OCI-LY1 (cell line): ENCODE results near the gene NAV2.

Experiments
- H2AFZ ChIP-seq: fragments of 200-600 bp; sonication (generic), shearing (Covaris generic); 2 replicates; pipeline ENCODE4 v1.6.0; 2014; ENCODE audit warnings: antibody characterized with exemption, mild to moderate bottlenecking, low read length
- H3F3A ChIP-seq: fragments of 200-600 bp; sonication (generic), shearing (Covaris generic); 2 replicates; pipeline ENCODE4 v1.6.0; 2014; ENCODE audit warnings: mild to moderate bottlenecking, antibody characterized with exemption, low read length, moderate library complexity; ENCODE audit not compliant: insufficient read depth
- H3K27ac ChIP-seq: fragments of 200-600 bp; sonication (generic); 2 replicates; pipeline ENCODE4 v1.5.1; 2014; ENCODE audit warnings: low read length, mixed run types, mild to moderate bottlenecking, low read depth; ENCODE audit not compliant: poor library complexity, severe bottlenecking
- H3K27me3 ChIP-seq: fragments of 200-600 bp; sonication (generic); 2 replicates; pipeline ENCODE4 v1.6.0; 2014; ENCODE audit warnings: antibody characterized with exemption, mild to moderate bottlenecking, low read length, moderate library complexity; ENCODE audit not compliant: insufficient read depth
- H3K36me3 ChIP-seq: fragments of 200-600 bp; sonication (generic); 2 replicates; pipeline ENCODE4 v1.6.1; 2014; ENCODE audit warnings: mild to moderate bottlenecking, antibody characterized with exemption, low read length, moderate library complexity, mixed read lengths; ENCODE audit not compliant: insufficient read depth
- H3K4me1 ChIP-seq: fragments of 200-600 bp; sonication (generic); 2 replicates; pipeline ENCODE4 v1.5.1; 2014; ENCODE audit warnings: mild to moderate bottlenecking, low read length, moderate library complexity; ENCODE audit not compliant: insufficient read depth, severe bottlenecking
- H3K4me2 ChIP-seq: fragments of 200-600 bp; sonication (generic), shearing (Covaris generic); 2 replicates; pipeline ENCODE4 v1.6.1; 2014; ENCODE audit warnings: low read length
- H3K4me3 ChIP-seq: fragments of 200-600 bp; sonication (generic); 2 replicates; pipeline ENCODE4 v1.5.1; 2014; ENCODE audit warnings: low read length, low read depth, mild to moderate bottlenecking, mixed read lengths; ENCODE audit not compliant: poor library complexity, severe bottlenecking
- H3K79me2 ChIP-seq: fragments of 200-600 bp; shearing (Covaris generic); 2 replicates; pipeline ENCODE4 v1.6.1; 2016; ENCODE audit warnings: mixed run types, low read length, mixed read lengths; ENCODE audit not compliant: insufficient read depth
- H3K9ac ChIP-seq: fragments of 200-600 bp; sonication (generic), shearing (Covaris generic); 2 replicates; pipeline ENCODE4 v1.6.1; 2014; ENCODE audit warnings: mild to moderate bottlenecking, low read length, mixed read lengths
- H3K9me2 ChIP-seq: fragments of 200-600 bp; sonication (generic), shearing (Covaris generic); 2 replicates; pipeline ENCODE4 v1.6.1; 2014; ENCODE audit warnings: low read depth, mild to moderate bottlenecking, low read length, mixed read lengths
- H3K9me3 ChIP-seq: fragments of 200-600 bp; shearing (Covaris generic); 2 replicates; pipeline ENCODE4 v1.6.1; 2014; ENCODE audit warnings: low read length, mixed read lengths
- H4K20me1 ChIP-seq: fragments of 200-600 bp; sonication (generic), shearing (Covaris generic); 2 replicates; pipeline ENCODE4 v1.6.0; 2016; ENCODE audit warnings: mild to moderate bottlenecking, low read length; ENCODE audit not compliant: insufficient read depth
- EZH2 ChIP-seq: fragments of 200-600 bp; sonication (generic), shearing (Covaris generic); IDR thresholded peaks from 2 replicates; pipeline ENCODE4 v1.8.0; 2017; ENCODE audit warnings: borderline replicate concordance, mixed run types, mild to moderate bottlenecking, antibody characterized with exemption, low read length, moderate library complexity, mixed read lengths
- TF ChIP-seq, protein P1 (sequence below): fragments of 200-600 bp; sonication (generic), shearing (Covaris generic); IDR thresholded peaks from 2 replicates; pipeline ENCODE4 v1.5.1; 2017; ENCODE audit warnings: mild to moderate bottlenecking, antibody characterized with exemption, low read length, moderate library complexity, mixed read lengths

NAV2 gene

DNA sequence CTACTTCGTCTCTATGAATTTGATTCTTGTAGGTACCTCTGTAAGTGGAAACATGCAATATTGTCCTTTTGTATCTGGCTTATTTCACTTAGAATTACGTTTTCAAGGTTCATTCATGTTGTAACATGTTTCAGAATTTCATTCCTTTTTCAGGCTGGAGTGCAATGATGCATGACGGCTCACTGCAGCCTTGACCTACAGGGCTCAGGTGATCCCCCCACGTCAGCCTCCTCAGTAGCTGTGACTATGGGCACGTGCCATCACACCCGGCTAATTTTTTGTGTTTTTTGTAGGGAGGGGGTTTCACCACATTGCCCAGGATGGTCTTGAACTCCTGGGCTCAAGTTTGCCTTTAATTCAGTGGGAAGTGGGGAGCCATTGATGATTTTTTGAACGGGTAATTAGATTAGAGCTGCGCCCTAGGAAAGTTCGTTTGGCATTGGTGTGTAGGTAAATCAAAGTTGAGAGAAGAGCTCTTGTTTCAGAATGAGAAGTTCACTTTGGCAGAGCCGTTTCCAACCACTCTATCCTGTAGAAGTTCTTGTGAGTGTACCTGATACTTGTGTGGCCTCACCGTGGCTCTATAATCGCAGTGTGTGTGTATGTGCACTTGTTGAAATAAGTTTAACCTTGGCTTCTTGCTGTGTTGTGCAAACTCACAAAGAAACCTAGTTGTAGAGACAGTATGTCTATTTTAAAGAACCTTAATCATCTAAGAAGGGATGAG, 115.9 kb downstream of the NAV2 start:
- Histone ChIP-seq H3K9ac (no peak overlapping the region), H2AFZ (no peak overlapping the region), H3K36me3 (no peaks in the 10 kb centered on the region), H3F3A (no peaks in the 10 kb centered on the region), H3K79me2 (no peaks in the 10 kb centered on the region), H3K4me3 (no peak overlapping the region), H3K9me2 (no peaks in the 10 kb centered on the region), H3K27me3 (no peaks in the 10 kb centered on the region), H3K4me2 (no peak overlapping the region), H3K27ac (no peak overlapping the region), H3K9me3 (no peaks in the 10 kb centered on the region), H4K20me1 (no peaks in the 10 kb centered on the region), H3K4me1 (no peaks in the 10 kb centered on the region)
- no peak for TF ChIP-seq EZH2
- TF ChIP-seq, protein P1, sequence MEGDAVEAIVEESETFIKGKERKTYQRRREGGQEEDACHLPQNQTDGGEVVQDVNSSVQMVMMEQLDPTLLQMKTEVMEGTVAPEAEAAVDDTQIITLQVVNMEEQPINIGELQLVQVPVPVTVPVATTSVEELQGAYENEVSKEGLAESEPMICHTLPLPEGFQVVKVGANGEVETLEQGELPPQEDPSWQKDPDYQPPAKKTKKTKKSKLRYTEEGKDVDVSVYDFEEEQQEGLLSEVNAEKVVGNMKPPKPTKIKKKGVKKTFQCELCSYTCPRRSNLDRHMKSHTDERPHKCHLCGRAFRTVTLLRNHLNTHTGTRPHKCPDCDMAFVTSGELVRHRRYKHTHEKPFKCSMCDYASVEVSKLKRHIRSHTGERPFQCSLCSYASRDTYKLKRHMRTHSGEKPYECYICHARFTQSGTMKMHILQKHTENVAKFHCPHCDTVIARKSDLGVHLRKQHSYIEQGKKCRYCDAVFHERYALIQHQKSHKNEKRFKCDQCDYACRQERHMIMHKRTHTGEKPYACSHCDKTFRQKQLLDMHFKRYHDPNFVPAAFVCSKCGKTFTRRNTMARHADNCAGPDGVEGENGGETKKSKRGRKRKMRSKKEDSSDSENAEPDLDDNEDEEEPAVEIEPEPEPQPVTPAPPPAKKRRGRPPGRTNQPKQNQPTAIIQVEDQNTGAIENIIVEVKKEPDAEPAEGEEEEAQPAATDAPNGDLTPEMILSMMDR = no peak

DNA sequence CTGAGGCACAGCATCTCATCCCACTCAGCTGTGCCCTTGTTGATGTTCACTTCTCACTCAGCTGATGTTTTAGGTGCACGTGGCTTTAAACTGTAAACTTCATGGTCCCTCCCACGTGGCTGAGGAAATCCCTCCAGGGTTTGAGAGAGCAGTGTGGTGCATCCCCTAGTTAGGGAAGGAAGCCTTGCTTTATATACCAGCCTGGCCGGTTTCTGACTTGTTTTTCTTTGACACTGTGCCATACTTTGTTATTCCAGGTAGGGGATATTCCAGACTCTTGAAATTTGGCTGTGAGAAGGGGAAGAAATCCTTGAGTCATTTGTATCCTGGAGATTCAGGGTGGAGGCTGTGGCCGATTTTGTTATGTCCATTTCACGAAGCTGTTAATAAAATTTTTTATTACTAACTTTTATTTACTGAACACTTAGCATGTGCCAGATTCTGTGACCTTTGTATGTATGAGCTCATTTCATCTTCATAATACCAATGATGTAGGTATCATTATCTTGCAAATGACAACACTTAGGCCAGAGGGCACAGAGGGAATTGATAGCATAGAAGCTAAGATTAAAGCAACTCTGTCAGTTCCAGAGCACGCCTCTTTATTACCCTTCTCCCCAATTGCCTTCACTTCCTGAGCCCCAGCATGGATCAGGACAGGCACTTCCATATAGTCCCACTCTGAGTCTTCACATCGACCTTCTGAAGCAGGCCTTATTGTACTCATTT, 116.6 kb downstream of the NAV2 start:
- Histone ChIP-seq H3K27ac (no peak overlapping the region), H3K4me3 (no peak overlapping the region), H3K79me2 (no peaks in the 10 kb centered on the region), H3K36me3 (no peaks in the 10 kb centered on the region), H3K9ac (no peak overlapping the region), H3F3A (no peaks in the 10 kb centered on the region), H4K20me1 (no peaks in the 10 kb centered on the region), H3K4me2 (no peak overlapping the region), H3K9me3 (no peaks in the 10 kb centered on the region), H2AFZ (no peak overlapping the region), H3K4me1 (no peaks in the 10 kb centered on the region), H3K9me2 (no peaks in the 10 kb centered on the region), H3K27me3 (no peaks in the 10 kb centered on the region)
- no peak for TF ChIP-seq EZH2
- TF ChIP-seq, protein P1 = no peak

DNA sequence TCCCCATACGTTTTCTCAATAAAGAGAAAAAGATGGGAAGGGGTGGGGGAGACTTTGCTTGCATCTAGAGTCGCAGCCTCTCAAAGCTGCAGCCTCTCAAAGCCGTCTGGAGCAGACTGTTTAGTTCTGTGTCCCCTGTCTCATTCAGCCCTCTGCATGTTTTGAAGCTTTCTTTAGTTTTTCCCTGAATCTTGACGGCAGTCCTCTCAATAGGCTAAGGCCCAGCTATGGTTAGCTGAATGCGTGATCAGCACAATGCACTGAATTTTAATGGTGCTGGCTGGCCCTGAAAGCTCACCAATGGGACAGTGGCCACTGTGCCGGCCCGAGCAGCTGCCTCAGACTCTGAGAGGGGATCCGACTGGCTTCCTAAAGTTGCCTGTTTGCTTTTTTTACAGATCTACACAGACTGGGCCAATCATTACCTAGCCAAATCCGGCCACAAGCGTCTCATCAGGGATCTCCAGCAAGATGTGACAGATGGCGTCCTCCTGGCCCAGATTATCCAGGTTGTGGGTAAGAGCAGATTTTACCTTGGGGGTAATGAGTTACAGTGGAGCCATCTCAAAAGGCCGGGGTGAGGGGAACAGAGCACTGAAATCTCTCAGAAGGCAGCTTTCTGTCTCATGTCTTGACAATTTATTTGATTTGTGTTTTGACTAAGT, 119.6 kb downstream of the NAV2 start:
- TF ChIP-seq, protein P1 = no peak
- no peak for TF ChIP-seq EZH2
- Histone ChIP-seq H3K9ac (no peak overlapping the region), H3K4me3 (no peak overlapping the region), H3K4me1 (no peaks in the 10 kb centered on the region), H3K27ac (no peak overlapping the region), H3F3A (no peaks in the 10 kb centered on the region), H3K27me3 (no peaks in the 10 kb centered on the region), H3K79me2 (no peaks in the 10 kb centered on the region), H4K20me1 (no peaks in the 10 kb centered on the region), H3K36me3 (no peaks in the 10 kb centered on the region), H3K9me2 (no peaks in the 10 kb centered on the region), H3K4me2 (no peak overlapping the region), H3K9me3 (no peaks in the 10 kb centered on the region), H2AFZ (no peak overlapping the region)
